CD8-positive, alpha-beta memory T cell (primary cell): ENCODE measurements around the gene DHX16. TPM values are rescaled to one million over a fixed set of nuclear protein-coding genes. Genes with fewer than 3 reads are reported as not detected.

Experiments used
- CTCF ChIA-PET: fragments of 350-600 bp; sonication (Branson Sonifier 250); formaldehyde crosslinking; loops from one replicate; lab custom pipeline; 2021; ENCODE audit warnings: antibody characterized with exemption; lab: Charles Lee
- POLR2A ChIA-PET: fragments of 350-600 bp; sonication (Branson Sonifier 250); formaldehyde crosslinking; loops from one replicate; lab custom pipeline; 2021; ENCODE audit warnings: antibody characterized with exemption; lab: Charles Lee
- DNase-seq, 5 donors: peaks; one replicate each; pipeline versions ENCODE4 v3.0.0 to v3.0.0-alpha.2; 2020 to 2022; ENCODE audit warnings: mixed read lengths in 1 of 5
- H3K27ac ChIP-seq: one replicate; pipeline ENCODE4 v1.7.0; 2013; ENCODE audit warnings: low read depth, mild to moderate bottlenecking, low read length, moderate library complexity
- H3K27me3 ChIP-seq: 2 replicates; pipeline ENCODE4 v1.7.0; 2013; ENCODE audit warnings: low read length, mild to moderate bottlenecking; ENCODE audit not compliant: insufficient read depth, poor library complexity, severe bottlenecking
- H3K36me3 ChIP-seq: 2 replicates; pipeline ENCODE4 v1.7.0; 2013; ENCODE audit warnings: mild to moderate bottlenecking, low read length, moderate library complexity; ENCODE audit not compliant: insufficient read depth
- H3K4me1 ChIP-seq: 2 replicates; pipeline ENCODE4 v1.7.0; 2013; ENCODE audit warnings: mild to moderate bottlenecking, low read length, moderate library complexity; ENCODE audit not compliant: insufficient read depth
- H3K4me3 ChIP-seq: 2 replicates; pipeline ENCODE4 v1.7.0; 2013; ENCODE audit warnings: mild to moderate bottlenecking, low read length
- H3K9me3 ChIP-seq: 2 replicates; pipeline ENCODE4 v1.7.0; 2013; ENCODE audit warnings: mild to moderate bottlenecking, low read length
- H3K27ac Mint-ChIP-seq, 8 donors: one replicate each; pipeline ENCODE4 v1.8.0; 2020 to 2021; ENCODE audit warnings: mixed read lengths in 8 of 8, mild to moderate bottlenecking in 6 of 8, inconsistent platforms in 3 of 8, moderate library complexity in 3 of 8
- H3K27me3 Mint-ChIP-seq, 2 donors: one replicate each; pipeline ENCODE4 v1.8.0; 2020 to 2021; ENCODE audit warnings: mixed read lengths in 2 of 2, mild to moderate bottlenecking in 1 of 2, moderate library complexity in 1 of 2
- H3K36me3 Mint-ChIP-seq, 3 donors: one replicate each; pipeline ENCODE4 v1.8.0; 2020 to 2021; ENCODE audit warnings: mixed read lengths in 3 of 3, inconsistent platforms in 1 of 3, mild to moderate bottlenecking in 1 of 3
- H3K4me1 Mint-ChIP-seq, 3 donors: one replicate each; pipeline ENCODE4 v1.8.0; 2020 to 2021; ENCODE audit warnings: mixed read lengths in 3 of 3, inconsistent platforms in 1 of 3, mild to moderate bottlenecking in 1 of 3
- H3K4me3 Mint-ChIP-seq, 7 donors: one replicate each; pipeline ENCODE4 v1.8.0; 2020 to 2021; ENCODE audit warnings: mixed read lengths in 7 of 7, mild to moderate bottlenecking in 6 of 7, moderate library complexity in 4 of 7, inconsistent platforms in 2 of 7
- H3K9me3 Mint-ChIP-seq, 5 donors: one replicate each; pipeline ENCODE4 v1.8.0; 2020 to 2022; ENCODE audit warnings: mixed read lengths in 5 of 5, mild to moderate bottlenecking in 3 of 5, moderate library complexity in 2 of 5, inconsistent platforms in 1 of 5
- polyA plus RNA-seq: library from polyadenylated mRNA; unstranded; fragments of 300-500 nt; fragmentation: Illumina TruSeq; gene quantifications from one replicate; pipeline ENCODE4 v1.2.3, GENCODE V29; 2021
- total RNA-seq, 2 experiments: library from RNA; stranded (reverse); gene quantifications; one replicate each; pipeline ENCODE4 v1.2.3, GENCODE V29; 2021

The DHX16 gene
- total and polyA plus RNA-seq, 3 experiments from 2014 or later: 31.0 to 49.1 (median 47.5) TPM

DNA sequence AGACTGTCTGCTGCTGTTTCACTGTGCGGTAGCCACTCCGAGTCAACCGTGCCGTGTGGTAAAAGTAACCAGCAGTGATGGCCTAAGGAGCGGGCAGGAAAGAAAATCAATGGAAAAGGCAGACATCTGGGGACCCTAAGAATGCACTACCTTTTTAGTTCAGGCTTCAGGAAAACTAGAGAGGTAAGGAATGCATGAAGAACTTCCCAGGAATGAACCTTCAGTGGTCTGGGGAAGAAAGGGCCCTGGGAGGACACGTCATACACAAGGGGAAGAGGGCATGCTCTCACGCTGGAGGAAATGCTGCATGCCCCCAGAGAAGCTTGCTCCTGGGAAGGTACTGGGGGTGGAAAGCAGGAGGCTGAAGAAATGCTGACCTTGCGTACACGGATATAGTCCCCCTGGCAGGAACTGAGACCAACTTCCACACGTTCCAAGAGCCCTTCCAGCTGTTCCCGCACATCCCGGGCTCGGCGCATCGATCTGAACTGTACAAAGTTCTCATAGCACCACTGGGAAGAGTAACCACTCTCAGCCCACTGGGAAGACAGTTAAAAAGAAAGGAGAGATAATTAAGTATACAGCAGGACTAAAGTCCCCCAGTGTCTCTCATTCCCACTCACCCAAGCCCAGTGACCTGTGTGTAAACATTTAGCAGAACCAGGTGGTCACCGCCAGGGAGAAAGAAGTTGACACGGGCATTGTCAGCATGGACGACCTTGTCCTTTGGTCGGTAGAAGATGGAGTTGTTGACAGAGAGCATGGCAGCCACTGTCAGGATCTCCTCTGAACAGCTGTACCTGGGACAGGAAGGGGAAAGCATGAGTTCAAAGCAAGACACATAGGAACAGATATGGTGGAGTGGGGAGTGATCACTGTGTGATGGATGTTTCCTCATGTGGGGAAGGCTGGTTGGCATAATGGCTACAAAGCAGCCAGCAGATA is 17.7 kb downstream of the DHX16 start:
- H3K9me3 Mint-ChIP-seq: no peaks in the 10 kb centered on the region
- no peak overlapping the region for H3K27ac ChIP-seq
- peak overlapping the region in 5 of 8 donors; percentile 14 to 88 (median 51) for H3K27ac Mint-ChIP-seq
- no peak for DNase-seq
- no peaks in the 10 kb centered on the region for H3K9me3 ChIP-seq
- no peaks in the 10 kb centered on the region for H3K27me3 Mint-ChIP-seq
- no peak overlapping the region for H3K4me3 ChIP-seq
- H3K27me3 ChIP-seq: no peaks in the 10 kb centered on the region
- peaks cover 57% of the 10 kb centered on the region for H3K36me3 ChIP-seq
- peaks cover 8 to 90% (median 35%) of the 10 kb centered on the region in 3 donors for H3K36me3 Mint-ChIP-seq
- H3K4me1 ChIP-seq: no peaks in the 10 kb centered on the region
- peak overlapping the region in 1 of 7 donors; percentile 34 for H3K4me3 Mint-ChIP-seq
- ChIA-PET POLR2A (no interaction called here), CTCF (interaction anchor here (1.3 kb wide), 1 partner anchor 24 kb away, joined by 3 read pairs; no protein-coding TSS in a partner anchor)
- H3K4me1 Mint-ChIP-seq: peaks cover 0 to 3% (median 2%) of the 10 kb centered on the region in 3 donors

DNA sequence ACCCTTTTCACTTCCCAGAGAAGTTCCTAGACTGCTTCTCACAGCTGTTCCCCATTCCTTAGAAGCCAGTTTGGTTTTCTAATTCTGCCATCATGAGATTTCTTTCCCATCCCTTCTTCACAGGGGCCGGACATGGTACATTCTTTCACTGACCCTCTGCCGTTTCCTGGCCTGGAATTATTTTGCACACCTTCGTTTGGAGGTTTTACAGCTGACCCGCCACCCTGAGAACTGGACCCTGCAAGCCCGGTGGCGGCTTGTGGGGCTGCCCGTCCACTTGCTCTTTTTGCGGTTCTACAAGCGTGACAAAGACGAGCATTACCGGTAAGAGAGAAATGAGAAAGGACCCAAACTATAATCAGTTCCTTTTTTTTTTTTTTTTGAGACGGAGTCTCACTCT is 21.7 kb downstream of the DHX16 start:
- Histone ChIP-seq H3K36me3 (peaks cover 30% of the 10 kb centered on the region), H3K27me3 (no peaks in the 10 kb centered on the region), H3K4me1 (peaks cover 13% of the 10 kb centered on the region), H3K4me3 (no peak overlapping the region), H3K9me3 (no peaks in the 10 kb centered on the region), H3K27ac (no peak overlapping the region)
- DNase-seq: no peak
- Mint-ChIP-seq H3K4me3 (peak overlapping the region in 2 of 7 donors; percentile 22 to 49), H3K27ac (peak overlapping the region in 2 of 8 donors; percentile 66 to 73), H3K9me3 (no peaks in the 10 kb centered on the region), H3K4me1 (peaks cover 13 to 19% (median 15%) of the 10 kb centered on the region in 3 donors), H3K36me3 (peaks cover 0 to 61% (median 22%) of the 10 kb centered on the region in 3 donors), H3K27me3 (no peaks in the 10 kb centered on the region)
- ChIA-PET CTCF (interaction anchor here (0.7 kb wide), 1 partner anchor 24 kb away, joined by 3 read pairs; no protein-coding TSS in a partner anchor), POLR2A (interaction anchor here (1.9 kb wide), 1 partner anchor 33 kb away, joined by 10 read pairs; the partner anchor contains the start of gene MRPS18B)

DNA sequence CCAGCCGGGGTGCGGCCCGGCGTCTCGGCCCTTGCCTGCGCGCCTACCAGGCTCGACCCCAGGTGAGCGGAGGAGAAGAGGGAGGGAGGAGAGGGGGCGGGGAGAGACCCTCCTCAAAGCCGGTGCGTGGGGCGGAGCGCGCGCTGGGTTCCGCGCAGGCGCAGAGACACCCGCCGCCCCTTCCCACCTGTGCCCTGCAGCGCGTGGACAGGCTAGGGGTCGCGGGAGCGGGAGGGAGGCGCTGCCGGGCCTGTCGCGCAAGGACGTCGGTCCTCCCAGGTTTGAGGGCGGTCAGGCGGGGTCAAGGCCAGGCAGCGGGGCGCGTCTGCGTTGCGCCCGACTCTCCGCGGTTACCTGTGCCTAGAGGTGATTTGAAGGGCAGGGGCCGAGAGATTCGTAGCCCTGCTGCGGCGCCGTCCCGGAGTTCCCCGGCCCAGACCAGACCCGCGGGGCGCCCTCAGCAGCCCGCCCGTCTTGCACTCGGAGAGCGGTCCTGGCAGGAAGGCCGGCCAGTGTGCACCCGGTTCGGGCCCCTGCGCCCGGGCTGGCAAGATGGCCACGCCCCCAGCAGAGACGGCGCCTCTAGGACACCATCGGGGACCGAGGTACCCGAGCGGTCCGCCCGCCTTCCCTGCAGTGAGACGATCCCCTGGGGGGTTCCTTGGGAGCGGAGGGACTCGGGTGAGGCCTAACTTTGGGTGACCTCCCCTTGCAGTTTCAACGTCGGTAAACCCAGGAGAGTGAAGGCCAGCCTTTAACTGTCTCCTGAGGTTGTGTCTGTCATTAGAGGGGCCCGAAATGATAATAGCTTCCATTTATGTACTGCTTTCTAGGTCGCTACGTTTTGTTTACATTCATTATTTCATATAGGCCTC is 25.3 kb downstream of the DHX16 start:
- CTCF ChIA-PET: interaction anchor here (1.0 to 1.6 kb wide), 2 partner anchors 75 to 83 kb away, joined by 3 to 4 read pairs; no protein-coding TSS in a partner anchor
- POLR2A ChIA-PET: interaction anchor here (0.6 to 0.9 kb wide), 4 partner anchors 32 to 175 kb away, joined by 3 to 4 read pairs (median 4); no protein-coding TSS in a partner anchor
- DNase-seq: peak; percentile 61 to 83 (median 64)
- Histone ChIP-seq H3K4me3 (peak overlapping the region; percentile 61), H3K9me3 (no peaks in the 10 kb centered on the region), H3K27me3 (no peaks in the 10 kb centered on the region), H3K27ac (peak overlapping the region; percentile 86), H3K36me3 (peaks cover 9% of the 10 kb centered on the region), H3K4me1 (peaks cover 18% of the 10 kb centered on the region)
- Mint-ChIP-seq H3K27ac (peak overlapping the region; percentile 84 to 96 (median 94)), H3K27me3 (no peaks in the 10 kb centered on the region), H3K36me3 (peaks cover 0 to 50% (median 15%) of the 10 kb centered on the region in 3 donors), H3K9me3 (no peaks in the 10 kb centered on the region), H3K4me3 (peak overlapping the region; percentile 84 to 95 (median 89)), H3K4me1 (peaks cover 23 to 31% (median 24%) of the 10 kb centered on the region in 3 donors)

DNA sequence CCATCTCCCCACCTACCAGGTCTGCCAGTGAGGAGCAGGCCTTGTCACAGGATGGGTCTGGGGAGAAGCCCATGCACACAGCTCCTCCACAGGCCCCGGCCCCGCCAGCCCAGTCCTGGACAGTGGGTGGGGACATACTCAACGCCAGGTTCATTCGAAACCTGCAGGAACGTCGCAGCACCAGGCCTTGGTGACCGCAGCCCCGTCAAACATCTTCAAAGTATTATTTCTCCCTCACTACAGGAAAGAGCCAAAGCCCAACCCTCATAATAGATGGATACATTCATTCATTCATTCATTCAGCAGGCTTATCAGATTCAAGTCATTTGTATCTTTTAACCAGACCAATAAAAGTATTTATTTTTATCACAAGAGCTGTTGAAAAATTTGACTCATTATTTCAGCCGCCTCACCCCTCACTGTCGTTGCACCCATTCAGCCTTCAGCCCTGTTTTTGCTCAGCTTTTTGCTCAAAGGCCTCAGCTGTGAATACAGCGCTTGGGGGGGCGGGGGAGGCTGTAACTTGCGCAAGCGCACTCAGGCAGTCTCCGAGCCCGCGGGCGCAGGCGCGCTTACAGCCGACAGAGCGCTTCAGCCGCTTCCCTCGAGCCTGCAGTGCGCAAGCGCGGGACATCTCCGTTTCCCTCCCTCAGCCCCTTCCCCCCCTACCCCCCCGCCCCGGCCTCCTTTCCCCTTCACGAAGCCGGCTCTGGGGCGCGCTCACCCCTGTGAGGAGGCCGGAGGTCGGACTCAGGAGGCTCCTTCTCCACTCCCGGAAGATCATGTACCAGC is 26.2 kb downstream of the DHX16 start, which contains the start of gene C6orf136:
C6orf136 (plus strand) TSS at position 684 of the 792 bp plus-strand sequence; CDS start at position 783, 99 bp downstream.
- Mint-ChIP-seq H3K27me3 (no peaks in the 10 kb centered on the region), H3K36me3 (peaks cover 0 to 46% (median 12%) of the 10 kb centered on the region in 3 donors), H3K4me3 (peak within 1 kb of the TSS; percentile 84 to 95 (median 89)), H3K4me1 (peaks cover 23 to 31% (median 27%) of the 10 kb centered on the region in 3 donors), H3K9me3 (no peaks in the 10 kb centered on the region), H3K27ac (peak within 1 kb of the TSS; percentile 84 to 96 (median 94))
- peak within 1 kb of the TSS; percentile 86 for H3K27ac ChIP-seq
- H3K4me1 ChIP-seq: peaks cover 18% of the 10 kb centered on the region
- H3K9me3 ChIP-seq: no peaks in the 10 kb centered on the region
- POLR2A ChIA-PET: interaction anchor here (0.6 to 1.2 kb wide), 6 partner anchors 70 to 1057 kb away, joined by 3 to 4 read pairs (median 4); partner anchors contain the start of gene MDC1
- no peaks in the 10 kb centered on the region for H3K27me3 ChIP-seq
- peak; percentile 90 to 97 (median 90) for DNase-seq
- peaks cover 1% of the 10 kb centered on the region for H3K36me3 ChIP-seq
- CTCF ChIA-PET: interaction anchor here (1.0 to 1.7 kb wide), 3 partner anchors 32 to 84 kb away, joined by 3 to 5 read pairs (median 4); no protein-coding TSS in a partner anchor
- H3K4me3 ChIP-seq: peak within 1 kb of the TSS; percentile 61

DNA sequence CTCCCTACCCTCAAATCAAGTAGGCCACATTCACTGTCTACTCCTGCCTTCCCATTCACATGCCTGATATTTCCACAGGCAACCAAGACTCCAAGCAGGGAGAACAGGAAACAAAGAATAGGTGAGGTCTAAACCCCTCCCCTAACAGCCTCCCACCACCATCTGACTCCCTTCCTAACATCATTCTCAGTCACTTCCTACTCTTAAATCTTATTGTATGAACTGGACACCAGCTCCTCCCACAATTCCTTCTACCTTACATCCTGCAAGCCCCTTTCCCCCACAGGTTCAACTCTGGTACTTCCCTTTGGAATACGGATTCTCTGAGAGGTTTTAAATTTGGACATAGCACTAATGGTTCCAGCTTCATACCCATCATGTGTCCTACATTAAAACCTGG is 26.8 kb downstream of the DHX16 start:
- DNase-seq: no peak
- no peaks in the 10 kb centered on the region for H3K36me3 ChIP-seq
- Mint-ChIP-seq H3K27me3 (no peaks in the 10 kb centered on the region), H3K4me3 (peak overlapping the region in 4 of 7 donors; percentile 38 to 92 (median 89)), H3K4me1 (peaks cover 27 to 35% (median 33%) of the 10 kb centered on the region in 3 donors), H3K36me3 (peaks cover 0 to 45% (median 13%) of the 10 kb centered on the region in 3 donors), H3K27ac (peak overlapping the region in 7 of 8 donors; percentile 25 to 96 (median 90)), H3K9me3 (no peaks in the 10 kb centered on the region)
- peaks cover 22% of the 10 kb centered on the region for H3K4me1 ChIP-seq
- CTCF ChIA-PET: interaction anchor here (1.6 to 1.7 kb wide), 2 partner anchors 33 to 85 kb away, joined by 4 to 5 read pairs; no protein-coding TSS in a partner anchor
- H3K27me3 ChIP-seq: no peaks in the 10 kb centered on the region
- POLR2A ChIA-PET: interaction anchor here (1.2 kb wide), 1 partner anchor 115 kb away, joined by 4 read pairs; no protein-coding TSS in a partner anchor
- no peak overlapping the region for H3K4me3 ChIP-seq
- H3K9me3 ChIP-seq: no peaks in the 10 kb centered on the region
- peak overlapping the region; percentile 10 for H3K27ac ChIP-seq

DNA sequence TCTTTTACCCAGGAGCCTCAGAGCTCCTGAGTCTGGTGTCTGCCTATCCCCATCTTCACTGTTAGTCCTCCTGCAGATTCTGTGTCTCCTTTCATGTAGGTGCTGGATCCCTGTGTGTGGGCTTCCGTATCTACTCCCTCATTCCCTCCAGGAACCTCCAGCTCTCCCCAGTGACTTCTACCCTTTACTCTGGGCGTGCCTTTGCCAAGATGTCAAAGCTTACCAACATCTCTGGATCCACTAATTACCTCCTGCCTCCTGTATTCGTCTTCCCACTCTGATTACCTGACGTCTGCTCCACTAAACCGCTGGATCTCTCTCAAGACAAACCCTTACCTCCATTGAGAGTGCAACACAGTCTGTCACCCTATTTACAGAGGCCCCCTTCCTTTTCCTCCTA is 28.0 kb downstream of the DHX16 start:
- no peak for DNase-seq
- Mint-ChIP-seq H3K27me3 (no peaks in the 10 kb centered on the region), H3K4me3 (no peak overlapping the region), H3K27ac (peak overlapping the region in 4 of 8 donors; percentile 32 to 94 (median 77)), H3K9me3 (no peaks in the 10 kb centered on the region), H3K4me1 (peaks cover 28 to 38% (median 35%) of the 10 kb centered on the region in 3 donors), H3K36me3 (peaks cover 0 to 47% (median 11%) of the 10 kb centered on the region in 3 donors)
- Histone ChIP-seq H3K36me3 (no peaks in the 10 kb centered on the region), H3K4me3 (no peak overlapping the region), H3K9me3 (no peaks in the 10 kb centered on the region), H3K27ac (no peak overlapping the region), H3K27me3 (no peaks in the 10 kb centered on the region), H3K4me1 (peaks cover 33% of the 10 kb centered on the region)
- ChIA-PET CTCF (interaction anchor here (1.4 to 1.6 kb wide), 2 partner anchors 19 to 86 kb away, joined by 4 to 6 read pairs; no protein-coding TSS in a partner anchor), POLR2A (no interaction called here)
